NOMO-1 treated with DMSO at 0.1 percent for 48 hours (cell line): ENCODE measurements around the gene TMEM30A.

Experiments
- DNase-seq: peaks from one replicate; lab custom pipeline; 2025; ENCODE audit not compliant: unreplicated experiment; lab: John Stamatoyannopoulos, UW

The TMEM30A gene

DNA sequence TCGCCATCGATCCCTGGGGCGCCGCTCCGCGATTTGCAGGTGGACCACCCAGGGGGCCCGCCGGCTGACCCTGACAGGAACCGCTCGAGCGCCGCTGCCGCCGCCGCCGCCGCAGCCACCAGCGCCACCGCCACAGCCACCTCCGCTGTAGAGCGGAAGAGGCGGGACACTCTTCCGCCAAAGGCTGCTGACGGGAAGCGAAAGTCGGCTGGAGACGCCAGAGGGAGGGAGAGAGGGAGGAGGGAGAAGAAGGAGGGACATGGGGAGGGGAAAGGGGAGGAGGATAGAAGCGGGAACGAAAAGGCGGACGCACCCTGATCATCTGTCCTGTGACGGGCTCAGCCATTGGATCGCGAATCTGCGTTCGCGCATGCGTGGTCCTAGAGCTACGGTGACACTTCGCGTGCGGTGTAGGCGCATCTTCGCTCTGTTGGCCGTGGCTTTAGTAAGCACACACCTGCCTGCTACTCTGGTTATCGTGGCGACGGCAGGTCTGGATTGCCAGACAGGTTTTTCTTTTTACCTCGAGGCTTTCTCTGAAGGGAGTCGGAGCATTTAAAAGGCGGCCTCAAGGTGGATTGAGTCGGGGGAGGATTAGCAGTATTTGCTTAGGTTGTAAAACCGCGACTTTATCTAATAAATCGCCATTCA, at the start of gene TMEM30A:
TMEM30A (minus strand) TSS at position 161 of the 651 bp plus-strand sequence; CDS start at position 7, 154 bp downstream.
- peak; percentile 99 for DNase-seq

DNA sequence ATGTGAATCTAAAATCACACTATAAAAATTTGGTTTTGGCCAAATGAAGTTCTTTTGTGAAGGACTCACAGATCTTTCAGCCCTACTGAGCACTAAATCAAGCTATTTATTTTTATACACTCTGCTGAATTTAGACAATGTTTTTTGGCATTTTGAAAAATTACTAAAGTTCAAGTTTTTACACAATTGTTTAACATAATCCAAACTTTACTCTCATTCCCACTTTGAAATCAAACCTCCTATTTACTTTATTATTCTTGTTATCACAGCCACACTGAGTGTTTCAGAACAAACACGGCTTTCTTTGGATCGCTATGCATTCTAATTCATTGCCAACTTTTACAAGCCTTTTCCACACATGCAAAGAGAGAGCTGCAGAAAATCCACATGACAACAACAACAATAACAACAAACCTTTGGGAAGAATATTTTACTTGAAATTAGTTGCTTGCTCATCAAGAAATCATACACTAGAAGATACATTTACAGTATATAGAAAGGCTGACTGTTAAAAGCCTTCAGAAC, 49.1 kb upstream of the TMEM30A start:
- DNase-seq = no peak

DNA sequence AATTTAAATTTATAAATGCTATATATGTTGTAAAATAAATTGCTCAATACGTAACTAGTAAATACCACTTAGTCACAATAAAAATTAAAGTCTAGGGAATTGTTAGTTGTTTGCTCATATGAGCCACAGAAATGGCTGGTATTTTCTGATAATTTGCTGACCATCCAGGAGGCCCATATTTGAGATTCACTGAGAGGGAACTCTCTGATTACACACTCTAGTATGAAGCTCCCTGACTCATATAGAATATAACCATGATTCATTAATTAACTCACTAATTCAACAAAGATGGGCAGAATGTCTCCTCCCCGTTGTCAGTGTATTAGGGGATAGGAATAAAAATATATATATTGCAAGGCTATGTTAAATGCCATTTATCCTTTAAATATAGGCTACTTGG, 46.6 kb upstream of the TMEM30A start:
- no peak for DNase-seq

- DNase-seq = no peak
These were observed 45.1 kb upstream of the TMEM30A start for GRCh38 chr6:75329703-75330102.

GRCh38 chr6:75327807-75328206, 43.2 kb upstream of the TMEM30A start:
- DNase-seq = no peak

DNA sequence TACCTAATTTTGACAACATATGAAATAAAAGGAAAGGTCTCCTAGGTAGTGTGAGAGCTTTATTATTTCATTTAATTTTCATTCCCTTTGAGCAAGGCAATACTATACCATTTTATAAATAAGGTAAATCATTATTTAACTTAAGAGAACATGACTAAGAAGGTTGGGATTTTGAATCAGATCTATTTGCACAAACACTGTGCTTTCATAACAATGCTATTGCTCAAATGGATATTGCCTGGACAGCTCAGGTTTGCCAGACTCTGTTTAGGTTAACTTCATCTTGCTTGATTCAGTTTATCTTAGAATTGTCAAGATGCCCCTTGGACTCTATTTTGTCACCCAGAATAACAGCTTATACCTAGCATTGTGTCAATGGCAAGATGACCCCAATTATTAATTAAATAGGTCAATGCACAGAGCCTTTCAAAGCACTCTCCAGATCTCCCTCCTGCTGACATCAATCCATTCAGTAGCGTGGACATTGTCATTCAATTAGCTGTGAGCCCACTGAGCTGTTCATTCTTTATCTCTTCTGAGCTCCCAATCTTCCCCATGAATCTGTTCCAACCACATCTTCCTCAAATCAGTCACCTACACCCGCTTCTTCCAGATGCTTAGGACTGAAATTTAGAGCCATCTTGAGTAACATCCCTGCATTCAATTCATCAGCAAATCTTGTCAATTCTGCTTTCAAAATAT, 42.1 kb upstream of the TMEM30A start:
- no peak for DNase-seq

DNA sequence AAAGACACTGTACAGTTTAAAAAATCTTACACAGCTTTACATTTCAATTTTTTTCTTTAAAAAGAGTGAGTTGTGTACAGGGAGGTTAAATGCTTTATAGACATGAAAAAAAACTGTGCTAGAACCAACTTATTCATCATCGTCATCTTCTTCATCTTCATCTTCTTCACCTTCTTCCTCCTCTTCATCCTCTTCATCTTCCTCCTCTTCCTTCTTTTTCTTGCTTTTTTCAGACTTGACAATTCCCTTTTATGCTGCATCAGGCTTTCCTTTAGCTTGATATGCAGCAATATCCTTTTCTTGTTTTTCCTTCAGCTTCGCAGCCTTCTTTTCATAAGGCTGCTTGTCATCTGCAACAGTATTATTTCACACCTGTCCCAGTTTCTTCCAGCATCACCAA, 34.3 kb upstream of the TMEM30A start:
- DNase-seq = no peak

GRCh38 chr6:75317503-75318206, 33.1 kb upstream of the TMEM30A start:
- DNase-seq = no peak

DNA sequence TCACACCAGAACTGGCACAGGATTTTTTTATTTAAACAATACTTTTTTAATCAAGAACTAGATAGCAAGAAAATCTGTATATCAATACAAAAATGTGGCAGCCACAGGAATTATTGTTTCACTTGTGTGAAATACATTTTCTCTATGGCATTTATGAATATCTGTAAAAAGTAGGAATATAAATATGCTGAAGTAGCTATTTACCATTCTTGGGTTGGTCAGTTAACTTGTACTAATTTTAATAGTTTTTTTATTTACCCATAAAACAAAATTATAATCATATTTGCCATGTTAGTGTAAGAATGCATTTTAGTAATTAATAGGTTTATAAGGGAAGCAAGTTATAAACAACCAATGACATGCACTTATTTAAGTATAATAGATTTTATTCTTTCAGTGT, 31.4 kb upstream of the TMEM30A start:
- no peak for DNase-seq

GRCh38 chr6:75308250-75308988, 23.8 kb upstream of the TMEM30A start:
- DNase-seq = no peak

- DNase-seq = no peak
These were observed 22.9 kb upstream of the TMEM30A start for GRCh38 chr6:75307364-75308004.

DNA sequence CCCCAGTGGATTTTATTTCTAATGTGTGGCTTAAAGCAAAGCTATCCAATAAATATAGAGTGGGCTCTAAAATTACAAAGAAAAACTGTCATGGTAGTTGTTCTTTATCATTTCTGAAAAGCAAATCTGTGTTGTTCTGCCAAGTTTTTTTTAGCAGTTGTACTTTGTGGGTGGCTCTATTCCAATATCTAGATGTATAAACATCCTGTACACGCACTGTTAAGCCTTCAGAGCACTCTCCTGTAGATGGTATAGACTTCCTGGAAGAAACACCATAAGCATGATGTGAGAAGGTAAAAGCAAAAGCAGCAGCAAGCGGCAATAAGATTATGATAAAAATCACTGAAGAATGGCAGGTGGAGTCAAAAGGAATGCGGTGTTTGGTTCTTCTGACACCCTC, 21.5 kb upstream of the TMEM30A start:
- DNase-seq = no peak

DNA sequence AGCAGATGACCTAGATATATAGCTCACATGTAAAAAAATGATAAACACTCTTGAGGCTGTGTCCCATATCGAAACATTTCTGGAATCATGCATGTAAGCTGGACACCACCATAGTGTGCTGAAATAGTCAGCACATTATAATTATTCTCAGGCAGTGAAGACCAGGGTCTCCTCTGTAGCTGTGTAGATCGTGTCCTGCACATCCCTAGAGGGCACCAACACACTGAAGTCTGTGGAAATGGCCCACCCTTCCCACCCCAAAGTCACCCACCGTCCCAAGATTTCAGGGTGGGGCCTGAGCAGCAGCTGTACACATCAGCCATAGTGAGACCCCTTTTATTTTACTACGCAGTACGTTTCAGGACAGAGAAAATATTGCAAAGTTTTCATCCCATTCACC, 21.0 kb upstream of the TMEM30A start:
- no peak for DNase-seq

DNA sequence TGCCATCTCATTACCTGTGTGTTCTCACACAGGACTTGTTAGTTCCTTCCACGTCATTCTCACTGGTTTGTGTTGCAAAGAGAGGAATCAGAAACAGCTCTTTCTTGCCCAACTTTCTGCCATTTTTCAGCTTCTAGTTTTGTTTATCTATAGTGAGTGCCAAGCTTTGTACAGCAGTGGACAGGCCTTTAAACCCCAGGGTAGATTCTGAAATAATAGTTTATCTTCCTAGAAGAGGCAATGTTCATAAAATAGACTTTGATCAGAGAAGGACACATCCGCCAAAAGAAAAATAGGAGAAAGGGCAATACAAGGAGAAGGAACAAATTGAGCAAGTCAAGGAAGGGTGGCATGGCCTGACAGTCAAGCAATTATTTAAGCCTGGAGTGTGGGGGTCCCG, 17.7 kb upstream of the TMEM30A start:
- no peak for DNase-seq

- no peak for DNase-seq
These were observed 16.9 kb upstream of the TMEM30A start for GRCh38 chr6:75301537-75301936.

DNA sequence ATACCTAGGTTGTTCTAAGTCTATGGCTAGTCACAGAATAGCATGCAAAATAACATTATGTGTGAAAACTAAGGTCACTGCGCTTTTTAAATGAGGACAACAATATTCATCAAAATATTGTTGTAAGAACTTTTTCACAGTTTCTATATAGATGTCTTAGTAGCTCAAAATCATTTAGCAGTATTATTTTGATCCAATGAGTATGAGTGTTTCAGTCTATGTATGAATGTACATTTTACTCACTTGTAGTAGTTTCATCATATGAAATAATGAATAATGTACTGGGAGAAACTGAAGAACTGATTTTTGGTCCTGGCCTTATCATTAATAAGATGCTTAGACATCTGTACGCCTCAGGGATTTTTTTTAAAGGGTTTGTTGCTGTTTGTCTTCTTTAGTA, 16.5 kb upstream of the TMEM30A start:
- no peak for DNase-seq

- DNase-seq = no peak
These were observed 15.9 kb upstream of the TMEM30A start for GRCh38 chr6:75300531-75300855.

DNA sequence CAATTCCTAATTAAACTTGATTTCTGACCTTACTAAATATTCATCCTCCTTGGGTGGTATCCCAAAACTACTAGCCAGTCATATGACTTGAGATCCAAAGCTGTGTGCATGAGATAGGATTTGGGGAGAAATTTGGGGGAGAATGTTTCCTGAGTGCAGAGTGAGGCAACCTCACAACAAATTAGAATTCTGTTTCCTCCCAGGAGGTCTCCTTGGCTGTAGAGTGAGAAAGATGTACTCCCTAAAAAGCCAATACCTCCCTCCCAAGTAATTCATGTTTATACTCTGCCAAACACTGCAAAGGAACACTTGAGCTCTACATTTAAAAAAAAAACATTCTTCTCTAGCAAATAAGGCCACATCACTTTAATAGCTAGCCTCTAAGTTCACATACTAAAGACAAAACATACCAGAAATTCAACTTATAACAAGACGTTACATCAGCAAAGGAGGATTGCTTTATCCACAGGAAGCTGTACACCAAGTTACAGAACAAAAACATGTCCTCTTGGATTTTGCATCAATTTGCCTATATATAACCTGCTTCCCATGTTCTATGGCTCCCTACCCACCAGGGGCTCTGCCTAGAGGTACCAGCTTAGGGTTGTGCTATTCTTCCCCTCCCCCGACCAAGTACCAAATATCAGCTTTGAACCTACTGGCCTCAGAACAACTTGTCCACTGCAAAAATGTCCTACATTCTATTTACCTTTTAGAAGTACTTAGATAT, 15.4 kb upstream of the TMEM30A start:
- DNase-seq = no peak

GRCh38 chr6:75296811-75297779, 12.5 kb upstream of the TMEM30A start:
- DNase-seq = peak; percentile 66
